Glutamatergic neuron (in vitro differentiated cells): ENCODE data around the gene CDH22. TPM values are rescaled to one million over a fixed set of nuclear protein-coding genes. Genes with fewer than 3 reads are reported as not detected.

Experiments used
- DNase-seq: peaks from one replicate; pipeline ENCODE4 v3.0.0; 2022
- H3K27ac Mint-ChIP-seq: one replicate; pipeline ENCODE4 v1.8.0; 2020; ENCODE audit warnings: mild to moderate bottlenecking, mixed read lengths, inconsistent platforms; ENCODE audit not compliant: unreplicated experiment
- H3K27me3 Mint-ChIP-seq: one replicate; pipeline ENCODE4 v1.8.0; 2020; ENCODE audit warnings: mild to moderate bottlenecking, moderate library complexity, mixed read lengths, inconsistent platforms; ENCODE audit not compliant: unreplicated experiment
- H3K36me3 Mint-ChIP-seq: one replicate; pipeline ENCODE4 v1.8.0; 2020; ENCODE audit warnings: mild to moderate bottlenecking, mixed read lengths, inconsistent platforms; ENCODE audit not compliant: unreplicated experiment
- H3K4me1 Mint-ChIP-seq: one replicate; pipeline ENCODE4 v1.8.0; 2020; ENCODE audit warnings: mild to moderate bottlenecking, low read depth, mixed read lengths, inconsistent platforms; ENCODE audit not compliant: unreplicated experiment
- H3K4me3 Mint-ChIP-seq: one replicate; pipeline ENCODE4 v1.8.0; 2020; ENCODE audit warnings: mild to moderate bottlenecking, mixed read lengths, inconsistent platforms; ENCODE audit not compliant: unreplicated experiment
- H3K9me3 Mint-ChIP-seq: one replicate; pipeline ENCODE4 v1.8.0; 2020; ENCODE audit warnings: mild to moderate bottlenecking, moderate library complexity, mixed read lengths, inconsistent platforms; ENCODE audit not compliant: unreplicated experiment
- CTCF ChIP-seq: fragments of 200-600 bp; sonication (generic); IDR thresholded peaks from one replicate; pipeline ENCODE4 v1.5.0; 2021; ENCODE audit not compliant: partially characterized antibody, unreplicated experiment
- total RNA-seq: library from RNA; stranded (reverse); fragmentation: NEBNext Ultra II Directional; extraction: Animal tissue kit (Norgen Biotek cat#: 25700); gene quantifications from one replicate; pipeline ENCODE4 v1.2.1, GENCODE V29; 2021; ENCODE audit not compliant: unreplicated experiment

CDH22 gene
- total RNA-seq, 1 donor from 2014 or later = 7.9 TPM

GRCh38 chr20:46354920-46355654 lies 46.8 kb upstream of the CDH22 start:
- no peak overlapping the region for H3K4me3 Mint-ChIP-seq
- DNase-seq = no peak
- TF ChIP-seq CTCF = no peak
- H3K27ac Mint-ChIP-seq = no peak overlapping the region
- H3K27me3 Mint-ChIP-seq = peaks cover 1% of the 10 kb centered on the region
- no peaks in the 10 kb centered on the region for H3K36me3 Mint-ChIP-seq
- H3K9me3 Mint-ChIP-seq = no peaks in the 10 kb centered on the region
- peaks cover 16% of the 10 kb centered on the region for H3K4me1 Mint-ChIP-seq

GRCh38 chr20:46354207-46354555 lies 45.9 kb upstream of the CDH22 start:
- Mint-ChIP-seq H3K27ac (no peak overlapping the region), H3K4me3 (no peak overlapping the region), H3K36me3 (no peaks in the 10 kb centered on the region), H3K9me3 (no peaks in the 10 kb centered on the region), H3K4me1 (peaks cover 16% of the 10 kb centered on the region), H3K27me3 (no peaks in the 10 kb centered on the region)
- TF ChIP-seq CTCF = no peak
- DNase-seq = no peak

DNA sequence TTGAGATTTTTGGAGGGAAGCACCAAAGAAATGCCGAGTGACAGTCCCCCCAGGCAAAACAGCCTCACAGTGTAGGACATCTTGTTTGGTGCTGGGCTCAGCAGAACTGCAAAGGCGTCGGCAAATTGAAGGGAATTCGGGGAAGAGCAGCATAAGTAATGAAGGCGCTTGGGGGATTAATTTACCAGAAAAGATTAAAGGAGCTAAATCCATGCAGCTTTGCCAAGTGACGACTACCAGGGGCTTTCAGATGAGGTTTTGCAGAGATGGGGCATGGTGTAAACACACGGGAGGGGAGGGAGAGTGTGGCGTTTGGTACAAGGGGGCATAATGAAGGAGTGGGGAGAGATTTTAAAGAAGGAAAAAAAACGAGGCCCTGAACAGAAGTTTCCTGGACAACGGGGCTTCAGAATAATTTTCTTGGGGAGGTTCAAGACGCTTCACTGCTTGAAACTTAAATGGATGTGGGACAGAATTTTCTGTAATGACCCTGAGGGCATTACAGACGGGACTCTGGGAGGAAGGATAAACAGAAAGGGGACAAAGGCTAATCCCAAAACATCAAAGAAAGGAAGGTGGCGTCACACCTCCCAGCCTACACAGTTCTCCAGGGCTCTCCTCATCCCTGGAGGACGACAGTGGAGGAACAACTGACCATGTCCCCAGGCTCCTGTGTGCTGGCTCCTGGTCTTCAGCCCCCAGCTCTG lies 45.4 kb upstream of the CDH22 start:
- Mint-ChIP-seq H3K4me3 (no peak overlapping the region), H3K27ac (no peak overlapping the region), H3K36me3 (no peaks in the 10 kb centered on the region), H3K27me3 (no peaks in the 10 kb centered on the region), H3K4me1 (peaks cover 19% of the 10 kb centered on the region), H3K9me3 (no peaks in the 10 kb centered on the region)
- no peak for DNase-seq
- no peak for TF ChIP-seq CTCF

DNA sequence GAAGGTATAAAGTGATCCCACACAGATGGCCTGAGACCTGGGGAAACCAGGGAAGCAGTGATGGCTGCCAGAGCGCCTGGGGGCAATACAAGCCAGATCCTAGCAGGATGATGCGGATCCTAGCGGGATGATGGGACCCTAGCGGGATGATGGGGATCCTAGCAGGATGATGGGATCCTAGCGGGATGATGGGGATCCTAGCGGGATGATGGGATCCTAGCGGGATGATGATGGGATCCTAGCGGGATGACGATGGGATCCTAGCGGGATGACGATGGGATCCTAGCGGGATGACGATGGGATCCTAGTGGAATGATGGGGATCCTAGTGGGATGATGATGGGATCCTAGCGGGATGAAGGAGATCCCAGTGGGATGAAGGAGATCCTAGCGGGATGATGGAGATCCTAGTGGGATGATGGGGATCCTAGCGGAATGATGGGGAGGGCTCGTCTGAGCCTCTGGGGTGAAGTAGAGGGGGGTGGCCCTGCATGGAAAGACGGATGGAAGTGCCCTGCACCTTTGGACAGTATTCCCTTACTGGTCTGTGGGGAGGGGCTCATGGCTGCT lies 44.2 kb upstream of the CDH22 start:
- no peaks in the 10 kb centered on the region for H3K9me3 Mint-ChIP-seq
- H3K4me1 Mint-ChIP-seq = peaks cover 27% of the 10 kb centered on the region
- no peak for DNase-seq
- no peak for TF ChIP-seq CTCF
- no peak overlapping the region for H3K27ac Mint-ChIP-seq
- no peaks in the 10 kb centered on the region for H3K27me3 Mint-ChIP-seq
- no peaks in the 10 kb centered on the region for H3K36me3 Mint-ChIP-seq
- H3K4me3 Mint-ChIP-seq = no peak overlapping the region
